Stimulated activated CD8-positive, alpha-beta memory T cell treated with anti-CD3 and anti-CD28 coated beads, Interleukin-12 subunit alpha, Interleukin-12 subunit beta, amount 100 ng/mL, for 24 hours (primary cell): ENCODE data around the gene ITFG2.

ENCODE experiments used
- DNase-seq: peaks from one replicate; pipeline ENCODE4 v3.0.0-alpha.2; 2020; ENCODE audit errors: extremely low read depth

ITFG2 gene

GRCh38 chr12:2795291-2796186 is 16.9 kb upstream of the ITFG2 start:
- peak; percentile 46 for DNase-seq

- no peak for DNase-seq
These were observed 16.2 kb upstream of the ITFG2 start for GRCh38 chr12:2796187-2796666.

- DNase-seq = no peak
These were observed 14.6 kb upstream of the ITFG2 start for GRCh38 chr12:2797721-2798418.

GRCh38 chr12:2800046-2800570 is 12.4 kb upstream of the ITFG2 start:
- no peak for DNase-seq

- DNase-seq = no peak
These were observed 11.3 kb upstream of the ITFG2 start for GRCh38 chr12:2801044-2801783.

- no peak for DNase-seq
These were observed 8.7 kb upstream of the ITFG2 start for GRCh38 chr12:2803635-2804392.

GRCh38 chr12:2804393-2805142 is 7.9 kb upstream of the ITFG2 start:
- no peak for DNase-seq

GRCh38 chr12:2805143-2805520 is 7.3 kb upstream of the ITFG2 start:
- no peak for DNase-seq

- DNase-seq = no peak
These were observed 5.8 kb upstream of the ITFG2 start for GRCh38 chr12:2806700-2807099.

- no peak for DNase-seq
These were observed 667 bp upstream of the ITFG2 start for GRCh38 chr12:2811801-2812200.

- no peak for DNase-seq
These were observed 1.0 kb downstream of the ITFG2 start for GRCh38 chr12:2813214-2814185.

GRCh38 chr12:2819810-2820209 is 7.3 kb downstream of the ITFG2 start:
- no peak for DNase-seq

GRCh38 chr12:2820432-2820831 is 8.0 kb downstream of the ITFG2 start:
- no peak for DNase-seq

GRCh38 chr12:2823483-2823882 is 11.0 kb downstream of the ITFG2 start:
- DNase-seq = no peak

- no peak for DNase-seq
These were observed 12.1 kb downstream of the ITFG2 start for GRCh38 chr12:2824541-2824940.

GRCh38 chr12:2825132-2825531 is 12.7 kb downstream of the ITFG2 start:
- DNase-seq = no peak

- no peak for DNase-seq
These were observed 13.6 kb downstream of the ITFG2 start for GRCh38 chr12:2826036-2826435.

GRCh38 chr12:2826721-2827515 is 14.4 kb downstream of the ITFG2 start:
- DNase-seq = no peak

- DNase-seq = no peak
These were observed 16.8 kb downstream of the ITFG2 start for GRCh38 chr12:2829275-2829674.
